Stimulated activated CD8-positive, alpha-beta memory T cell treated with anti-CD3 and anti-CD28 coated beads, Interleukin-12 subunit alpha, Interleukin-12 subunit beta, amount 100 ng/mL, for 4 hours (primary cell): ENCODE results near the gene CAMP.
"Not testable (repeated sequence)": the region's sequence is repeated elsewhere in the genome, so short reads cannot be mapped to it uniquely, and the experiment has no call there.

Experiments used
- DNase-seq: peaks from one replicate; pipeline ENCODE4 v3.0.0-alpha.2; 2020; ENCODE audit warnings: low read depth

CAMP gene

DNA sequence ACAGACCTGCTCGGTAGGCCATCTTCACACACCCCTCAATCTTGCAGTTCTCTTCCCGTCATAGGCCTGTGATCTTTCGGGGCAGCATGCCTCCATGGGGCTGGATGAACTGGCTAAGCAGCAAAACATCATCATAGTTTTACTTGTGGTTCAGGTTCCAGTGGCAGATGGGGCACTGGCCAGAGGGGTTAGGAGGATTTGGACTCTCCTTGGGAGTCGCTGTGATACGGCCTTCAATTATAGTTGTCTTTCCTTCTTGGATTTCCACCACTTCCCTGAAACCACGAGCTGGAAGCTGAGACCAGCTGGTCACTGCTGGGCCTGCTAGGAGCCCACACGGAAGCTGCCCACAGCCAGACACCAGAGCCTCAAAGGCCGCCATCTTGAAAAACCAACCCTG lies 33.3 kb downstream of the CAMP start:
- DNase-seq, result no peak

- no peak for DNase-seq
Measured at GRCh38 chr3:48258530-48258929, 35.2 kb downstream of the CAMP start.

GRCh38 chr3:48267782-48268181 lies 44.5 kb downstream of the CAMP start:
- DNase-seq, result no peak

DNA sequence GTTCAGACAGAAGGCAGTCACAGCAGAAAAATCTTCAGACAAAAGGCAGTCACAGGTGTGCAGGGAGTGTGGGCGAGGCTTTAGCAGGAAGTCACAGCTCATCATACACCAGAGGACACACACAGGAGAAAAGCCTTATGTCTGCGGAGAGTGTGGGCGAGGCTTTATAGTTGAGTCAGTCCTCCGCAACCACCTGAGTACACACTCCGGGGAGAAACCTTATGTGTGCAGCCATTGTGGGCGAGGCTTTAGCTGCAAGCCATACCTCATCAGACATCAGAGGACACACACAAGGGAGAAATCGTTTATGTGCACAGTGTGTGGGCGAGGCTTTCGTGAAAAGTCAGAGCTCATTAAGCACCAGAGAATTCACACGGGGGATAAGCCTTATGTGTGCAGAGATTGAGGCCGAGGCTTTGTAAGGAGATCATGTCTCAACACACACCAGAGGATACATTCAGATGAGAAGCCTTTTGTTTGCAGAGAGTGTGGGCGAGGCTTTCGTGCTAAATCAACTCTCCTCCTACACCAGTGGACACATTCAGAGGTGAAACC lies 45.2 kb downstream of the CAMP start:
- DNase-seq, result peak; percentile 60

DNA sequence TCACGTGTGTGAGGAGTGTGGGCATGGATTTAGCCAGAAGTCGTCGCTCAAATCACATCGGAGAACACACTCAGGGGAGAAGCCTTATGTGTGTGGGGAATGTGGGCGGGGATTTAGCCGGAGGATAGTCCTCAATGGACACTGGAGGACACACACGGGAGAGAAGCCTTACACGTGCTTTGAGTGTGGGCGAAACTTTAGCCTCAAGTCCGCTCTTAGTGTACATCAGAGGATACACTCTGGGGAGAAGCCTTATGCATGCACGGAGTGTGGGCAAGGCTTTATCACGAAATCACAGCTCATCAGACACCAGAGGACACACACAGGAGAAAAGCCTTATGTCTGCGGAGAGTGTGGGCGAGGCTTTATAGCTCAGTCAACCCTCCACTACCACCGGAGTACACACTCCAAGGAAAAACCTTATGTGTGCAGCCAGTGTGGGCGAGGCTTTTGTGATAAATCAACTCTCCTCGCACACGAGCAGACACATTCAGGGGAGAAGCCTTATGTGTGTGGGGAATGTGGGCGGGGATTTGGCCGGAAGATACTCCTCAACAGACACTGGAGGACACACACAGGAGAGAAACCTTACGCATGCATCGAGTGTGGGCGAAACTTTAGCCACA lies 45.8 kb downstream of the CAMP start:
- DNase-seq, result peak; percentile 13

DNA sequence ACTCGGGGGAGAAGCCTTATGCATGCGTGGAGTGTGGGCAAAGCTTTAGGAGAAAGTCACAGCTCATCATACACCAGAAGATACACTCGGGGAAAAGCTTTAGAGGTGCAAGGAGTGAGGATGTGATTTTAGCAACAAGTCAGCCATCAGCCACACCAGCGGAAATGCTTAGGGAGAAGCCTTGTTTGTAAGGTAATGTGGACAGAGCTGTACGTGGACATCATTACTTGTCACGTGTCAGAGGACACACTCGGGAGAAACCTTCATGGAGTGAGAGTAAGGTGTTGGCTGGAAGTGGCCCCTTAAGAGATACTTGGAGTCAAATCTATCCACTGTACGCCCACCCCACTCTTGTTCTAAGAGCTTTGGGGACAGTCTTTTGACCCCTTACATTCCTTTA lies 46.3 kb downstream of the CAMP start:
- DNase-seq, result no peak

- DNase-seq, result no peak
Measured at GRCh38 chr3:48270306-48270705, 47.0 kb downstream of the CAMP start.

GRCh38 chr3:48271223-48271622 lies 47.9 kb downstream of the CAMP start:
- not testable (repeated sequence) for DNase-seq

- no peak for DNase-seq
Measured at GRCh38 chr3:48271763-48272498, 48.6 kb downstream of the CAMP start.

DNA sequence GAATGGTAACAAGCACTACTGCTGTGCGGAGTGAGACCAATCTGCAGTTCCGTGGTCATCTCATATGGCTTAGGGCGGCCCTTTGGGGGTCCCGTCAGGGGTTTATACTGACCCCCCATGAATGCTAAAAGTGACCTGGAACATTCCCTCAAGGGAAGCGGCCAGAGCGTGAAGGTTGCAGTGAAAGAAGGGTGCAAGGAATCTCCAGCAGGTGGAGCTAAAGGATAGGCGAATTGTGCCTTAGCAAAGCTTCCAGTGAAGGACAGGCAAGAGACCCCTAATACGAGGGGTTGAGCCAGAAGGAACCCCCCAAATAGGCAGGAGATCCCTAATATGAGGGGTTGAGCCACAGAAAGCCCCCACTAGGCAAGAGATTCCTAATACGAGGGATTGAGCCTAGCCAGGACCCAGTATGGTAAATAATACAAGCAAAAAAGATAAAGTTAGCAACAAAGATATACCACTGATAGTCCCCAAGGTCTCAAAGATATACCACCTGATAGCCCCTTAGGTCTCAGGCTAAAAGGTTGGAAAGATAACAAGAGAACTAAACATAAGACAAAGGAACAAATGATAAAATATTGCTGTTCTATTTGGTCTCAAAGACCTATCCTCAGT lies 50.4 kb downstream of the CAMP start:
- peak; percentile 14 for DNase-seq

- DNase-seq, result no peak
Measured at GRCh38 chr3:48274452-48274851, 51.2 kb downstream of the CAMP start.
